Measurements from ENCODE around the gene SSB. TPM values are rescaled to one million over a fixed set of nuclear protein-coding genes. Genes with fewer than 3 reads are reported as not detected.
"Not testable (repeated sequence)": the region's sequence is repeated elsewhere in the genome, so short reads cannot be mapped to it uniquely, and the experiment has no call there.

SSB gene
- total RNA-seq, 1 donor from 2014 or later, result 100 TPM

- Histone ChIP-seq H3K27me3 (ENCODE audit: control insufficient read depth, insufficient read depth, low read length) (no peaks in the 10 kb centered on the region), H3K36me3 (ENCODE audit: control insufficient read depth, insufficient read depth, low read length) (no peaks in the 10 kb centered on the region), H3K4me3 (ENCODE audit: low read depth, low read length) (no peak overlapping the region)
- TF ChIP-seq CTCF (IDR thresholded peaks at IDR 0.05; ENCODE audit: insufficient read depth, low read length, poor library complexity, severe bottlenecking), result no peak
- DNase-seq (ENCODE audit: low read depth), result no peak
Measured at GRCh38 chr2:169845016-169845415, 46.3 kb downstream of the SSB start.

GRCh38 chr2:169848959-169849693 is 50.5 kb downstream of the SSB start:
- H3K36me3 ChIP-seq (ENCODE audit: control insufficient read depth, insufficient read depth, low read length); DNase-seq (ENCODE audit: low read depth); H3K4me3 ChIP-seq (ENCODE audit: low read depth, low read length); H3K27me3 ChIP-seq (ENCODE audit: control insufficient read depth, insufficient read depth, low read length): not testable (repeated sequence)

GRCh38 chr2:169849710-169850109 is 51.0 kb downstream of the SSB start:
- TF ChIP-seq CTCF (IDR thresholded peaks at IDR 0.05; ENCODE audit: insufficient read depth, low read length, poor library complexity, severe bottlenecking), result no peak

GRCh38 chr2:169853041-169853668 is 54.5 kb downstream of the SSB start:
- no peak for TF ChIP-seq CTCF (IDR thresholded peaks at IDR 0.05; ENCODE audit: insufficient read depth, low read length, poor library complexity, severe bottlenecking)
- DNase-seq (ENCODE audit: low read depth), result no peak
- Histone ChIP-seq H3K27me3 (ENCODE audit: control insufficient read depth, insufficient read depth, low read length) (no peaks in the 10 kb centered on the region), H3K4me3 (ENCODE audit: low read depth, low read length) (no peak overlapping the region), H3K36me3 (ENCODE audit: control insufficient read depth, insufficient read depth, low read length) (no peaks in the 10 kb centered on the region)

More at GRCh38 chr2:169849710-169850109, 51.0 kb downstream of the SSB start:
- Histone ChIP-seq H3K36me3 (ENCODE audit: control insufficient read depth, insufficient read depth, low read length) (no peaks in the 10 kb centered on the region), H3K4me3 (ENCODE audit: low read depth, low read length) (no peak overlapping the region), H3K27me3 (ENCODE audit: control insufficient read depth, insufficient read depth, low read length) (no peaks in the 10 kb centered on the region)
- DNase-seq (ENCODE audit: low read depth), result no peak

GRCh38 chr2:169855281-169856258 is 56.9 kb downstream of the SSB start:
- not testable (repeated sequence) for H3K36me3 ChIP-seq (ENCODE audit: control insufficient read depth, insufficient read depth, low read length); H3K27me3 ChIP-seq (ENCODE audit: control insufficient read depth, insufficient read depth, low read length); H3K4me3 ChIP-seq (ENCODE audit: low read depth, low read length); DNase-seq (ENCODE audit: low read depth)

- no peaks in the 10 kb centered on the region for H3K27me3 ChIP-seq (ENCODE audit: control insufficient read depth, insufficient read depth, low read length)
- no peak for TF ChIP-seq CTCF (IDR thresholded peaks at IDR 0.05; ENCODE audit: insufficient read depth, low read length, poor library complexity, severe bottlenecking)
- no peak for DNase-seq (ENCODE audit: low read depth)
- no peaks in the 10 kb centered on the region for H3K36me3 ChIP-seq (ENCODE audit: control insufficient read depth, insufficient read depth, low read length)
- H3K4me3 ChIP-seq (ENCODE audit: low read depth, low read length), result no peak overlapping the region
Measured at GRCh38 chr2:169859423-169859822, 60.8 kb downstream of the SSB start.

Measured in kidney epithelial cell (primary cell).